ENCODE measurements around the gene CACNA1B.

The CACNA1B gene

GRCh38 chr9:138040446-138041430 lies 163.2 kb downstream of the CACNA1B start:
- FAIRE-seq (no peak), DNase-seq (ENCODE audit: insufficient read length, low spot score) (no peak)
- TF ChIP-seq SPI1 (IDR thresholded peaks at IDR 0.05; ENCODE audit: low read depth, low read length) = no peak

- DNase-seq (ENCODE audit: insufficient read length, low spot score) = no peak
- no peak for FAIRE-seq
- no peak for TF ChIP-seq POU2F2 (IDR thresholded peaks at IDR 0.05; ENCODE audit: low read depth, low read length)
- TF ChIP-seq PAX5 (IDR thresholded peaks at IDR 0.05; ENCODE audit: insufficient read depth, low read length, severe bottlenecking) = no peak
- TF ChIP-seq TAF1 (IDR thresholded peaks at IDR 0.05; ENCODE audit: low read depth, low read length) = no peak
- no peak for TF ChIP-seq SPI1 (IDR thresholded peaks at IDR 0.05; ENCODE audit: low read depth, low read length)
- no peak for TF ChIP-seq POLR2AphosphoS5 (IDR thresholded peaks at IDR 0.05; ENCODE audit: low read depth, low read length)
- TF ChIP-seq POLR2A (IDR thresholded peaks at IDR 0.05; ENCODE audit: low read depth, low read length) = no peak
Measured at GRCh38 chr9:138042146-138042545, 164.6 kb downstream of the CACNA1B start.

- FAIRE-seq = no peak
- no peak for DNase-seq (ENCODE audit: insufficient read length, low spot score)
- TF ChIP-seq POLR2AphosphoS5 (IDR thresholded peaks at IDR 0.05; ENCODE audit: low read depth, low read length) = no peak
- no peak for TF ChIP-seq TAF1 (IDR thresholded peaks at IDR 0.05; ENCODE audit: low read depth, low read length)
- TF ChIP-seq POU2F2 (IDR thresholded peaks at IDR 0.05; ENCODE audit: low read depth, low read length) = no peak
- no peak for TF ChIP-seq SPI1 (IDR thresholded peaks at IDR 0.05; ENCODE audit: low read depth, low read length)
- TF ChIP-seq POLR2A (IDR thresholded peaks at IDR 0.05; ENCODE audit: low read depth, low read length) = no peak
- no peak for TF ChIP-seq PAX5 (IDR thresholded peaks at IDR 0.05; ENCODE audit: insufficient read depth, low read length, severe bottlenecking)
Measured at GRCh38 chr9:138042640-138043039, 165.1 kb downstream of the CACNA1B start.

GRCh38 chr9:138043061-138043410 lies 165.5 kb downstream of the CACNA1B start:
- no peak for FAIRE-seq
- DNase-seq (ENCODE audit: insufficient read length, low spot score) = no peak

GRCh38 chr9:138043411-138044345 lies 166.1 kb downstream of the CACNA1B start:
- DNase-seq (ENCODE audit: insufficient read length, low spot score) (no peak), FAIRE-seq (no peak)
- no peak for TF ChIP-seq POLR2AphosphoS5 (IDR thresholded peaks at IDR 0.05; ENCODE audit: low read depth, low read length)
- TF ChIP-seq POU2F2 (IDR thresholded peaks at IDR 0.05; ENCODE audit: low read depth, low read length) = no peak
- no peak for TF ChIP-seq SPI1 (IDR thresholded peaks at IDR 0.05; ENCODE audit: low read depth, low read length)
- no peak for TF ChIP-seq TAF1 (IDR thresholded peaks at IDR 0.05; ENCODE audit: low read depth, low read length)
- TF ChIP-seq POLR2A (IDR thresholded peaks at IDR 0.05; ENCODE audit: low read depth, low read length) = no peak
- no peak for TF ChIP-seq PAX5 (IDR thresholded peaks at IDR 0.05; ENCODE audit: insufficient read depth, low read length, severe bottlenecking)

More at GRCh38 chr9:138043061-138043410, 165.5 kb downstream of the CACNA1B start:
- no peak for TF ChIP-seq POLR2AphosphoS5 (IDR thresholded peaks at IDR 0.05; ENCODE audit: low read depth, low read length)
- no peak for TF ChIP-seq SPI1 (IDR thresholded peaks at IDR 0.05; ENCODE audit: low read depth, low read length)
- no peak for TF ChIP-seq POU2F2 (IDR thresholded peaks at IDR 0.05; ENCODE audit: low read depth, low read length)
- no peak for TF ChIP-seq POLR2A (IDR thresholded peaks at IDR 0.05; ENCODE audit: low read depth, low read length)
- no peak for TF ChIP-seq PAX5 (IDR thresholded peaks at IDR 0.05; ENCODE audit: insufficient read depth, low read length, severe bottlenecking)
- TF ChIP-seq TAF1 (IDR thresholded peaks at IDR 0.05; ENCODE audit: low read depth, low read length) = no peak

GRCh38 chr9:138044485-138045383 lies 167.2 kb downstream of the CACNA1B start:
- TF ChIP-seq PAX5 (IDR thresholded peaks at IDR 0.05; ENCODE audit: insufficient read depth, low read length, severe bottlenecking) (no peak), POLR2AphosphoS5 (IDR thresholded peaks at IDR 0.05; ENCODE audit: low read depth, low read length) (no peak), POU2F2 (IDR thresholded peaks at IDR 0.05; ENCODE audit: low read depth, low read length) (no peak), SPI1 (IDR thresholded peaks at IDR 0.05; ENCODE audit: low read depth, low read length) (no peak), TAF1 (IDR thresholded peaks at IDR 0.05; ENCODE audit: low read depth, low read length) (no peak), POLR2A (IDR thresholded peaks at IDR 0.05; ENCODE audit: low read depth, low read length) (no peak)
- DNase-seq (ENCODE audit: insufficient read length, low spot score) (no peak), FAIRE-seq (no peak)

GRCh38 chr9:138045541-138046490 lies 168.2 kb downstream of the CACNA1B start:
- TF ChIP-seq SPI1 (IDR thresholded peaks at IDR 0.05; ENCODE audit: low read depth, low read length) (no peak), TAF1 (IDR thresholded peaks at IDR 0.05; ENCODE audit: low read depth, low read length) (no peak), PAX5 (IDR thresholded peaks at IDR 0.05; ENCODE audit: insufficient read depth, low read length, severe bottlenecking) (no peak), POLR2AphosphoS5 (IDR thresholded peaks at IDR 0.05; ENCODE audit: low read depth, low read length) (no peak), POU2F2 (IDR thresholded peaks at IDR 0.05; ENCODE audit: low read depth, low read length) (no peak), POLR2A (IDR thresholded peaks at IDR 0.05; ENCODE audit: low read depth, low read length) (no peak)

More at GRCh38 chr9:138045541-138046490, 168.2 kb downstream of the CACNA1B start:
- FAIRE-seq (no peak), DNase-seq (ENCODE audit: insufficient read length, low spot score) (no peak)

Measured in GM12891 (cell line).